Transverse colon (tissue), 4 donors: ENCODE results near the gene IKZF1. TPM values are rescaled to one million over a fixed set of nuclear protein-coding genes. Genes with fewer than 3 reads are reported as not detected.

ENCODE experiments used
- DNase-seq: peaks from one replicate; pipeline ENCODE4 v3.0.0-alpha.2; 2019
- H3K27ac ChIP-seq, 4 donors: fragments of 200-600 bp; sonication (generic); 2 replicates each; pipeline ENCODE4 v1.5.1; 2016 to 2018; ENCODE audit warnings: inconsistent platforms in 4 of 4
- H3K27me3 ChIP-seq: fragments of 200-600 bp; sonication (generic); 2 replicates; pipeline ENCODE4 v1.5.1; 2017; ENCODE audit warnings: inconsistent platforms
- H3K36me3 ChIP-seq, 4 donors: fragments of 200-600 bp; sonication (generic); 2 replicates each; pipeline ENCODE4 v1.5.1; 2017 to 2019; ENCODE audit warnings: inconsistent platforms in 4 of 4
- H3K4me1 ChIP-seq, 4 donors: fragments of 200-600 bp; sonication (generic); 2 replicates each; pipeline ENCODE4 v1.5.1; 2017 to 2020; ENCODE audit warnings: inconsistent platforms in 4 of 4
- H3K4me3 ChIP-seq, 4 donors: fragments of 200-600 bp; sonication (generic); 1 replicate in 1 of 4; 2 replicates in 3 of 4; pipeline versions ENCODE4 v1.5.1 to v1.6.1; 2017 to 2019; ENCODE audit warnings: inconsistent platforms in 4 of 4
- H3K9me3 ChIP-seq, 2 donors: fragments of 200-600 bp; sonication (generic); 2 replicates each; pipeline ENCODE4 v1.5.1; 2017 to 2019; ENCODE audit warnings: inconsistent platforms in 2 of 2
- CTCF ChIP-seq, 5 experiments: fragments of 200-600 bp in 3 of 5; fragments of 450-650 bp in 2 of 5; sonication (generic) in 3 of 5; IDR thresholded peaks; 1 replicate in 2 of 5; 2 replicates in 3 of 5; pipeline ENCODE4 v1.5.1; 2016 to 2017; ENCODE audit warnings: antibody characterized with exemption in 5 of 5, inconsistent platforms in 3 of 5, mild to moderate bottlenecking in 2 of 5, moderate library complexity in 1 of 5
- EP300 ChIP-seq: sonication (generic); formaldehyde crosslinking; IDR thresholded peaks from one replicate; pipeline ENCODE4 v1.6.1; 2017; ENCODE audit warnings: antibody characterized with exemption, low read depth
- POLR2A ChIP-seq: fragments of 450-650 bp; IDR thresholded peaks from one replicate; pipeline ENCODE4 v1.6.1; 2016; ENCODE audit warnings: antibody characterized with exemption, mild to moderate bottlenecking, moderate library complexity
- POLR2AphosphoS5 ChIP-seq, 3 donors: sonication (generic); formaldehyde crosslinking; IDR thresholded peaks; one replicate each; pipeline ENCODE4 v1.6.1; 2016; ENCODE audit warnings: antibody characterized with exemption in 3 of 3
- WGBS, 2 donors: methylation state at CpG; one replicate each; pipeline ENCODE4 v1.1.5; 2018; ENCODE audit warnings: low coverage in 1 of 2; 5-methylcytosine and 5-hydroxymethylcytosine counted together
- in situ Hi-C, 4 donors: fragments of 200-750 bp; cut with MboI; loops; one replicate each; pipeline versions ENCODE4 v1.15.0 to v1.15.1; 2017; ENCODE audit warnings: low sequenced_read_pairs in 3 of 4, low pct_ligation_motif_present in 1 of 4, low pct_unique_long_range_greater_than_20kb in 1 of 4
- intact Hi-C: fragments of 100-400 bp; cut with DNase I; formaldehyde crosslinking; loops from one replicate; pipeline ENCODE4 v1.15.1; 2023; ENCODE audit warnings: low total_unique reads
- total RNA-seq, 4 donors: library from RNA; depleted of rRNA; stranded (reverse); fragments of >200 nt; gene quantifications; one replicate each; pipeline ENCODE4 v1.1.0, GENCODE V29; 2016

IKZF1 gene
- total RNA-seq, 4 donors from 2014 or later: 9.2 to 116 (median 29.1) TPM

- WGBS, 2 donors: 11 to 33% methylated on average over 1 of the region's 1 CpG
- intact Hi-C loops: no loop called here
- no peaks in the 10 kb centered on the region for H3K9me3 ChIP-seq
- no peak for DNase-seq
- no peaks in the 10 kb centered on the region for H3K4me1 ChIP-seq
- TF ChIP-seq POLR2A (no peak), CTCF (IDR thresholded peaks at IDR 0.05) (no peak), EP300 (no peak), POLR2AphosphoS5 (IDR thresholded peaks at IDR 0.05) (no peak)
- H3K27me3 ChIP-seq: no peaks in the 10 kb centered on the region
- H3K36me3 ChIP-seq: no peaks in the 10 kb centered on the region
- H3K4me3 ChIP-seq: no peak overlapping the region
- in situ Hi-C loops: no loop called here
- no peak overlapping the region for H3K27ac ChIP-seq
Observed at GRCh38 chr7:50276483-50276882, 28.0 kb upstream of the IKZF1 start.

- Histone ChIP-seq H3K27me3 (no peaks in the 10 kb centered on the region), H3K27ac (no peak overlapping the region), H3K4me1 (no peaks in the 10 kb centered on the region), H3K36me3 (no peaks in the 10 kb centered on the region), H3K9me3 (no peaks in the 10 kb centered on the region), H3K4me3 (no peak overlapping the region)
- in situ Hi-C loops (no loop called here), intact Hi-C loops (no loop called here)
- no peak for TF ChIP-seq POLR2A
- no peak for TF ChIP-seq POLR2AphosphoS5 (IDR thresholded peaks at IDR 0.05)
- TF ChIP-seq CTCF (IDR thresholded peaks at IDR 0.05): no peak
- no peak for TF ChIP-seq EP300
- no peak for DNase-seq
Observed at GRCh38 chr7:50278120-50278519, 26.4 kb upstream of the IKZF1 start.

- in situ Hi-C loops: no loop called here
- no peak for DNase-seq
- intact Hi-C loops: no loop called here
- Histone ChIP-seq H3K4me3 (no peak overlapping the region), H3K4me1 (no peaks in the 10 kb centered on the region), H3K27me3 (no peaks in the 10 kb centered on the region), H3K36me3 (no peaks in the 10 kb centered on the region), H3K9me3 (no peaks in the 10 kb centered on the region), H3K27ac (peak overlapping the region; percentile 42 to 72 (median 50))
- peak in 1 of 3 donors; percentile 54 for TF ChIP-seq POLR2AphosphoS5 (IDR thresholded peaks at IDR 0.05)
- no peak for TF ChIP-seq EP300
- no peak for TF ChIP-seq CTCF (IDR thresholded peaks at IDR 0.05)
- 54 to 76% methylated on average over 6 to 12 of the region's 12 CpGs for WGBS, 2 donors
Observed at GRCh38 chr7:50281680-50282445, 22.7 kb upstream of the IKZF1 start.

- Histone ChIP-seq H3K4me1 (no peaks in the 10 kb centered on the region), H3K4me3 (no peak overlapping the region), H3K36me3 (no peaks in the 10 kb centered on the region), H3K27ac (peak overlapping the region in 3 of 4 donors; percentile 42 to 72 (median 48)), H3K9me3 (no peaks in the 10 kb centered on the region), H3K27me3 (no peaks in the 10 kb centered on the region)
- in situ Hi-C loops: no loop called here
- intact Hi-C loops: no loop called here
- TF ChIP-seq CTCF (IDR thresholded peaks at IDR 0.05) (no peak), POLR2AphosphoS5 (IDR thresholded peaks at IDR 0.05) (no peak), EP300 (no peak), POLR2A (no peak)
- DNase-seq: no peak
- WGBS, 2 donors: 40 to 42% methylated on average over 4 to 11 of the region's 11 CpGs
Observed at GRCh38 chr7:50282813-50283605, 21.5 kb upstream of the IKZF1 start.
